Spleen (tissue), 7 donors: ENCODE measurements around the gene MDFIC2.

Experiments
- POLR2AphosphoS5 ChIP-seq, 3 donors: sonication (generic); formaldehyde crosslinking; IDR thresholded peaks; one replicate each; pipeline ENCODE4 v1.5.1; 2017; ENCODE audit warnings: antibody characterized with exemption in 3 of 3
- TF ChIP-seq, protein P1 (sequence below), 11 experiments: fragments of 200-600 bp in 7 of 11; fragments of 450-650 bp in 4 of 11; sonication (generic) in 4 of 11; IDR thresholded peaks in 8 of 11; conservative IDR thresholded peaks in 3 of 11; 1 replicate in 7 of 11; 2 replicates in 4 of 11; pipeline versions ENCODE4 v1.4.0 to v1.8.0; 2016 to 2021; ENCODE audit warnings: antibody characterized with exemption in 11 of 11, inconsistent platforms in 4 of 11, mild to moderate bottlenecking in 1 of 11
- donor health status: DM: no; HTN: no; CAD: no; lungs with moderate emphysema.
- donor health status: DM: no; HTN: no; CAD: no.
- donor health status: DM: no; HTN: no; CAD: no.

DNA sequence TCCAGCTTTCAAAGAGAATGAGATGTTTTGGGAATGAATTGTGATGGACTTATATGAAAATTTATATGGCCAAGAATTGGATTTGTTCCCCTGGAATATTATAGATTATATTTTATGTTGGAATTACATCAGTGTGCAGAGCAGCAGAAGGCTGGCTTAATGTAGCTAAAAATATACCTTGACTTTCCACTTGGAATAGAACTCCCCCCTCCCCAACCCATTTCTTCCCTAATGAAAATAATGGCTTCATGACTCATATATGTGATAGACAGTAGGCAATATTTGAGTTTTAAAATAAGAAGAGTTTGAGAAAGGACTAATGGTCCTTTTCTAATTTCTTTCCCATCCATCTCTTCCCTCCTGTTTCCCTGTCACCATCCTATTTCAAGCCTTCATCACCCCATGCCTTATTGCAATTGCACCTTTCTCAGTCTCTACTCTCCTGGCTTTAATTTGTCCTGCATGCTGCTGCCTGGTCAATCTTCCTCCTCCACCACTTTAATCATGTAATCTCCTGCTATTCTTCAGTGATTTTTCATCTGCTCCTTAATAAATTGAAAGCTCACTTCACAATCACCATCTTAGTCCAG lies 122.5 kb downstream of the MDFIC2 start:
- TF ChIP-seq, protein P1, sequence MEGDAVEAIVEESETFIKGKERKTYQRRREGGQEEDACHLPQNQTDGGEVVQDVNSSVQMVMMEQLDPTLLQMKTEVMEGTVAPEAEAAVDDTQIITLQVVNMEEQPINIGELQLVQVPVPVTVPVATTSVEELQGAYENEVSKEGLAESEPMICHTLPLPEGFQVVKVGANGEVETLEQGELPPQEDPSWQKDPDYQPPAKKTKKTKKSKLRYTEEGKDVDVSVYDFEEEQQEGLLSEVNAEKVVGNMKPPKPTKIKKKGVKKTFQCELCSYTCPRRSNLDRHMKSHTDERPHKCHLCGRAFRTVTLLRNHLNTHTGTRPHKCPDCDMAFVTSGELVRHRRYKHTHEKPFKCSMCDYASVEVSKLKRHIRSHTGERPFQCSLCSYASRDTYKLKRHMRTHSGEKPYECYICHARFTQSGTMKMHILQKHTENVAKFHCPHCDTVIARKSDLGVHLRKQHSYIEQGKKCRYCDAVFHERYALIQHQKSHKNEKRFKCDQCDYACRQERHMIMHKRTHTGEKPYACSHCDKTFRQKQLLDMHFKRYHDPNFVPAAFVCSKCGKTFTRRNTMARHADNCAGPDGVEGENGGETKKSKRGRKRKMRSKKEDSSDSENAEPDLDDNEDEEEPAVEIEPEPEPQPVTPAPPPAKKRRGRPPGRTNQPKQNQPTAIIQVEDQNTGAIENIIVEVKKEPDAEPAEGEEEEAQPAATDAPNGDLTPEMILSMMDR (IDR thresholded peaks at IDR 0.05 in 8 of 11, conservative IDR thresholded peaks at IDR 0.05 in 3 of 11), result no peak
- TF ChIP-seq POLR2AphosphoS5 (IDR thresholded peaks at IDR 0.05), result no peak
